AG04450 (cell line): ENCODE data around the gene AZIN2. TPM values are rescaled to one million over a fixed set of nuclear protein-coding genes. Genes with fewer than 3 reads are reported as not detected.

Experiments
- CTCF ChIA-PET: fragments of 300-600, 350-600 bp; formaldehyde crosslinking; extraction: SDS; loops from one replicate; lab custom pipeline; 2022; ENCODE audit warnings: antibody characterized with exemption, inconsistent platforms; lab: Charles Lee
- POLR2A ChIA-PET: fragments of 350-600 bp; formaldehyde crosslinking; extraction: SDS; loops from one replicate; lab custom pipeline; 2021; ENCODE audit warnings: antibody characterized with exemption, inconsistent platforms; lab: Yijun Ruan, JAX
- DNase-seq: peaks from one replicate; pipeline ENCODE4 v3.0.0-alpha.2; 2011; ENCODE audit warnings: low read depth, low spot score
- H3K27ac ChIP-seq: one replicate; pipeline ENCODE4 v1.5.1; 2012; ENCODE audit warnings: low read depth, low read length, control low read depth
- H3K27me3 ChIP-seq: one replicate; pipeline ENCODE4 v1.6.0; 2012; ENCODE audit warnings: low read length; ENCODE audit not compliant: control insufficient read depth, insufficient read depth
- H3K4me3 ChIP-seq: 2 replicates; pipeline ENCODE4 v1.5.1; 2011; ENCODE audit warnings: mild to moderate bottlenecking, low read depth, low read length, control low read depth
- H3K9me3 ChIP-seq: 2 replicates; pipeline ENCODE4 v1.5.1; 2012; ENCODE audit warnings: low read length; ENCODE audit not compliant: control insufficient read depth, insufficient read depth
- CTCF ChIP-seq: IDR thresholded peaks from 2 replicates; pipeline ENCODE4 v1.5.1; 2011; ENCODE audit warnings: low read depth, low read length, control low read depth, inconsistent platforms
- polyA plus RNA-seq: library from polyadenylated mRNA; depleted of rRNA; stranded (reverse); fragments of >200 nt; gene quantifications from 2 replicates; pipeline ENCODE4 v1.2.3, GENCODE V29; 2011

The AZIN2 gene
- polyA plus RNA-seq, 1 experiment, result 7.0 TPM

DNA sequence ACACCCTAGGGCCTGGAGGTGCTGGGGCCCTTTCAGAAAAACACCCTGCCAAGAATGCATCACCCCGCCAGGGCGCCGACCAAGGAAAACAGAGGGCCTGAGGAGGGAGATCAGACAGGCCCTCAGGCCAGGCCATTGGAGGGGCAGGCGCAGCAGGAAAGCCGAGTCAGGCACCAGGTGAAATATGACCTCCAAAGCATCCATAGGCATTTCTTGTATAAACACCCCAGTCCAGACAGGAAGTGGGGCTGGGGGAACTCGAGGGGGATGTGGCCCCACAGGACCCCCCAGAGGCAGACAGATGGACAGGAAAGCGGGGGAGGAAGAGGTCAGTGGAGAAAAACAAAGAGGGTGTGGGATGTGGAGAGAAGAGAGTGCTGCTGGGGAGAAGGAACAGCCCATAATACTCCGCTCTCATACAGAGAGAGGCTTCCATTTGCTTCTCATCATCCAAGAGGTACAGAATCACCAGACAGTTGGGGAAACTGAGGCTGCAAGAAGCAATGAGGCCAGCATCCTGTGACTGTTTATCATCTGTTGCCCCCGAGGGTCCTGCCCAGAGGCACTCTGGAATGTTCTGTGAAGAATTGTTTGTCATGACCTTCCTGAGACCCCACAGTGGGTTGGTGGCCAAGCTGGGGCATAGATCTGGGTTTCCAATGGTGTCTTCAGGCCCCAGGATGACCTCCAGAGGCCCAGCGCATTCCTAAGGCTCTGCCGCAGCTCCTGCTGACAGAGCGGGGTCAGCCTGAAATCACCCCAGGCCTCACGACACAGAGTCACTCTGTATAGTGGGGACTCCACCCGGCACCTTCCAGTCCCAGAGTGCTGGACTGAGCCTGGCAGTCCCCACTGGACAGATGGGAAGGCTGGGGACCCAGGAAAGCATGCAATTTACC is 82.9 kb downstream of the AZIN2 start:
- TF ChIP-seq CTCF, result no peak
- Histone ChIP-seq H3K4me3 (no peak overlapping the region), H3K27ac (peak overlapping the region; percentile 68), H3K9me3 (peaks cover 13% of the 10 kb centered on the region; the same call in 1 of the 2 replicates), H3K27me3 (no peaks in the 10 kb centered on the region)
- ChIA-PET POLR2A (interaction anchor here (1.3 kb wide), 1 partner anchor 18 kb away, joined by 3 read pairs; the partner anchor contains the start of gene TRIM62), CTCF (interaction anchor here (0.6 kb wide), 1 partner anchor 207 kb away, joined by 6 read pairs; no protein-coding TSS in a partner anchor)
- peak; percentile 59 for DNase-seq

- H3K9me3 ChIP-seq, result peaks cover 9% of the 10 kb centered on the region; the same call in 1 of the 2 replicates
- no peak overlapping the region for H3K27ac ChIP-seq
- H3K27me3 ChIP-seq, result no peaks in the 10 kb centered on the region
- CTCF ChIA-PET, result no interaction called here
- no peak overlapping the region for H3K4me3 ChIP-seq
- DNase-seq, result no peak
- POLR2A ChIA-PET, result interaction anchor here (0.6 to 1.8 kb wide), 2 partner anchors 13 to 16 kb away, joined by 3 to 5 read pairs; partner anchors contain the start of gene TRIM62
- TF ChIP-seq CTCF, result no peak
Measured at GRCh38 chr1:33165209-33165608, 84.3 kb downstream of the AZIN2 start.

- H3K9me3 ChIP-seq, result peaks cover 9% of the 10 kb centered on the region; the same call in 1 of the 2 replicates
- no peak overlapping the region for H3K27ac ChIP-seq
- ChIA-PET CTCF (no interaction called here), POLR2A (interaction anchor here (1.8 kb wide), 1 partner anchor 16 kb away, joined by 5 read pairs; the partner anchor contains the start of gene TRIM62)
- TF ChIP-seq CTCF, result no peak
- no peak for DNase-seq
- H3K4me3 ChIP-seq, result no peak overlapping the region
- no peaks in the 10 kb centered on the region for H3K27me3 ChIP-seq
Measured at GRCh38 chr1:33165809-33166208, 84.9 kb downstream of the AZIN2 start.

GRCh38 chr1:33167650-33168447 is 86.9 kb downstream of the AZIN2 start:
- DNase-seq, result no peak
- no peak for TF ChIP-seq CTCF
- peaks cover 9% of the 10 kb centered on the region; the same call in 1 of the 2 replicates for H3K9me3 ChIP-seq
- CTCF ChIA-PET, result interaction anchor here (1.2 kb wide), 1 partner anchor 42 kb away, joined by 5 read pairs; no protein-coding TSS in a partner anchor
- no peak overlapping the region for H3K27ac ChIP-seq
- H3K4me3 ChIP-seq, result no peak overlapping the region
- H3K27me3 ChIP-seq, result no peaks in the 10 kb centered on the region
- POLR2A ChIA-PET, result interaction anchor here (0.6 kb wide), 1 partner anchor 162 kb away, joined by 3 read pairs; no protein-coding TSS in a partner anchor
